ENCODE results near the gene ZNF766.

DNA sequence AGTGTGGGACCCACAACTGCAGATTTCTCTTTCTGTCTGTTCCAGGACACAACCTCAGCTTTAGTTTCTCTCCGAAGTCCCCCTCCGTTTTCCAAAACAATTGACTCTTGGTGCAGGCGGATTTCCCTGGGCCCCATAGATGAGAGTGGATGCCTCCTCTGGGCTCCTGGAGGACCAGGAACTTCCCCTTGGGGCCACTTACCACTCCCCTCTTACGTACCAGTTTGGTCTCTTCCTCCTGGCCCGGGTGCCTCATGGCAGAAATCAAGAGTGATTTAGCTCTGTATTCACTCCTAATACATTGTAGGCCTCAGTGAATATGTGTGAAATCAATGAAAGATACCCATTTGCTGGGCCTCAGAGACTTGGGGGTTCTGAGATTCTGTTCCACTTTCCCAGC lies 45.2 kb upstream of the ZNF766 start:
- TF ChIP-seq, protein P1, sequence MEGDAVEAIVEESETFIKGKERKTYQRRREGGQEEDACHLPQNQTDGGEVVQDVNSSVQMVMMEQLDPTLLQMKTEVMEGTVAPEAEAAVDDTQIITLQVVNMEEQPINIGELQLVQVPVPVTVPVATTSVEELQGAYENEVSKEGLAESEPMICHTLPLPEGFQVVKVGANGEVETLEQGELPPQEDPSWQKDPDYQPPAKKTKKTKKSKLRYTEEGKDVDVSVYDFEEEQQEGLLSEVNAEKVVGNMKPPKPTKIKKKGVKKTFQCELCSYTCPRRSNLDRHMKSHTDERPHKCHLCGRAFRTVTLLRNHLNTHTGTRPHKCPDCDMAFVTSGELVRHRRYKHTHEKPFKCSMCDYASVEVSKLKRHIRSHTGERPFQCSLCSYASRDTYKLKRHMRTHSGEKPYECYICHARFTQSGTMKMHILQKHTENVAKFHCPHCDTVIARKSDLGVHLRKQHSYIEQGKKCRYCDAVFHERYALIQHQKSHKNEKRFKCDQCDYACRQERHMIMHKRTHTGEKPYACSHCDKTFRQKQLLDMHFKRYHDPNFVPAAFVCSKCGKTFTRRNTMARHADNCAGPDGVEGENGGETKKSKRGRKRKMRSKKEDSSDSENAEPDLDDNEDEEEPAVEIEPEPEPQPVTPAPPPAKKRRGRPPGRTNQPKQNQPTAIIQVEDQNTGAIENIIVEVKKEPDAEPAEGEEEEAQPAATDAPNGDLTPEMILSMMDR (IDR thresholded peaks at IDR 0.05) = no peak
- TF ChIP-seq POLR2A (IDR thresholded peaks at IDR 0.05) = no peak

Data from suprapubic skin (tissue), 3 donors.